Skeletal muscle satellite cell (primary cell): ENCODE data around the gene NATD1.

Source experiments
- H3K27me3 ChIP-seq: 2 replicates; pipeline ENCODE4 v1.7.0; 2013; ENCODE audit warnings: low read length; ENCODE audit not compliant: control insufficient read depth, insufficient read depth
- H3K36me3 ChIP-seq: 2 replicates; pipeline ENCODE4 v1.7.0; 2013; ENCODE audit warnings: mild to moderate bottlenecking, control low read depth, low read length; ENCODE audit not compliant: insufficient read depth
- H3K4me1 ChIP-seq: 2 replicates; pipeline ENCODE4 v1.7.0; 2013; ENCODE audit warnings: low read length; ENCODE audit not compliant: control insufficient read depth, insufficient read depth
- H3K4me2 ChIP-seq: 2 replicates; pipeline ENCODE4 v1.7.0; 2013; ENCODE audit warnings: mild to moderate bottlenecking, low read length
- H3K4me3 ChIP-seq: 2 replicates; pipeline ENCODE4 v1.7.0; 2013; ENCODE audit warnings: low read length
- H3K9ac ChIP-seq: 2 replicates; pipeline ENCODE4 v1.7.0; 2013; ENCODE audit warnings: mild to moderate bottlenecking, low read depth, low read length, moderate library complexity
- H3K9me3 ChIP-seq: replicated peaks from 2 replicates; pipeline ENCODE4 v1.7.0; 2013; ENCODE audit warnings: mild to moderate bottlenecking, control low read depth, low read length

The NATD1 gene

GRCh38 chr17:21286909-21287702 is 33.9 kb upstream of the NATD1 start:
- H3K36me3 ChIP-seq = peaks cover 19% of the 10 kb centered on the region
- peak overlapping the region; percentile 93 for H3K4me2 ChIP-seq
- H3K4me1 ChIP-seq = peaks cover 57% of the 10 kb centered on the region
- peak overlapping the region; percentile 94 for H3K9ac ChIP-seq
- peak overlapping the region; percentile 86 for H3K4me3 ChIP-seq
- no peaks in the 10 kb centered on the region for H3K9me3 ChIP-seq
- no peaks in the 10 kb centered on the region for H3K27me3 ChIP-seq

- peaks cover 63% of the 10 kb centered on the region for H3K4me1 ChIP-seq
- H3K9me3 ChIP-seq = no peaks in the 10 kb centered on the region
- peaks cover 14% of the 10 kb centered on the region for H3K36me3 ChIP-seq
- peak overlapping the region; percentile 93 for H3K4me2 ChIP-seq
- no peaks in the 10 kb centered on the region for H3K27me3 ChIP-seq
- peak overlapping the region; percentile 86 for H3K4me3 ChIP-seq
- peak overlapping the region; percentile 94 for H3K9ac ChIP-seq
Measured at GRCh38 chr17:21286066-21286770, 33.0 kb upstream of the NATD1 start.

- H3K36me3 ChIP-seq = peaks cover 13% of the 10 kb centered on the region
- no peaks in the 10 kb centered on the region for H3K9me3 ChIP-seq
- peaks cover 62% of the 10 kb centered on the region for H3K4me1 ChIP-seq
- peak overlapping the region; percentile 86 for H3K4me3 ChIP-seq
- H3K4me2 ChIP-seq = peak overlapping the region; percentile 93
- H3K27me3 ChIP-seq = no peaks in the 10 kb centered on the region
- H3K9ac ChIP-seq = peak overlapping the region; percentile 94
Measured at GRCh38 chr17:21285164-21286065, 32.2 kb upstream of the NATD1 start.

GRCh38 chr17:21284319-21285163 is 31.3 kb upstream of the NATD1 start, which contains the start of gene MAP2K3:
Gene MAP2K3 (plus strand): TSS chr17:21284711. CDS start chr17:21284921, 210 bp downstream.
- Histone ChIP-seq H3K9ac (peak within 1 kb of the TSS; percentile 94), H3K4me3 (peak within 1 kb of the TSS; percentile 86), H3K4me2 (peak within 1 kb of the TSS; percentile 93), H3K4me1 (peaks cover 53% of the 10 kb centered on the region), H3K36me3 (peaks cover 13% of the 10 kb centered on the region), H3K27me3 (no peaks in the 10 kb centered on the region), H3K9me3 (no peaks in the 10 kb centered on the region)

- peak overlapping the region; percentile 87 for H3K4me2 ChIP-seq
- peaks cover 45% of the 10 kb centered on the region for H3K4me1 ChIP-seq
- H3K27me3 ChIP-seq = no peaks in the 10 kb centered on the region
- peak overlapping the region; percentile 73 for H3K9ac ChIP-seq
- peak overlapping the region; percentile 69 for H3K4me3 ChIP-seq
- no peaks in the 10 kb centered on the region for H3K9me3 ChIP-seq
- H3K36me3 ChIP-seq = peaks cover 10% of the 10 kb centered on the region
Measured at GRCh38 chr17:21283482-21284318, 30.5 kb upstream of the NATD1 start.

GRCh38 chr17:21282850-21283249 is 29.6 kb upstream of the NATD1 start:
- H3K27me3 ChIP-seq = no peaks in the 10 kb centered on the region
- no peak overlapping the region for H3K4me3 ChIP-seq
- H3K4me1 ChIP-seq = peaks cover 37% of the 10 kb centered on the region
- peak overlapping the region; percentile 17 for H3K4me2 ChIP-seq
- H3K36me3 ChIP-seq = peaks cover 7% of the 10 kb centered on the region
- peak overlapping the region; percentile 73 for H3K9ac ChIP-seq
- H3K9me3 ChIP-seq = no peaks in the 10 kb centered on the region

- peaks cover 32% of the 10 kb centered on the region for H3K4me1 ChIP-seq
- H3K36me3 ChIP-seq = peaks cover 7% of the 10 kb centered on the region
- peak overlapping the region; percentile 39 for H3K4me2 ChIP-seq
- H3K4me3 ChIP-seq = no peak overlapping the region
- no peaks in the 10 kb centered on the region for H3K27me3 ChIP-seq
- no peaks in the 10 kb centered on the region for H3K9me3 ChIP-seq
- peak overlapping the region; percentile 55 for H3K9ac ChIP-seq
Measured at GRCh38 chr17:21282231-21282630, 29.0 kb upstream of the NATD1 start.

- Histone ChIP-seq H3K36me3 (no peaks in the 10 kb centered on the region), H3K9me3 (no peaks in the 10 kb centered on the region), H3K4me2 (no peak overlapping the region), H3K4me3 (no peak overlapping the region), H3K4me1 (peaks cover 37% of the 10 kb centered on the region), H3K27me3 (no peaks in the 10 kb centered on the region), H3K9ac (no peak overlapping the region)
Measured at GRCh38 chr17:21280081-21280518, 26.9 kb upstream of the NATD1 start.

- no peaks in the 10 kb centered on the region for H3K9me3 ChIP-seq
- H3K4me1 ChIP-seq = peaks cover 40% of the 10 kb centered on the region
- no peaks in the 10 kb centered on the region for H3K36me3 ChIP-seq
- no peak overlapping the region for H3K9ac ChIP-seq
- H3K4me2 ChIP-seq = no peak overlapping the region
- H3K4me3 ChIP-seq = no peak overlapping the region
- no peaks in the 10 kb centered on the region for H3K27me3 ChIP-seq
Measured at GRCh38 chr17:21279582-21279981, 26.4 kb upstream of the NATD1 start.

GRCh38 chr17:21279198-21279535 is 26.0 kb upstream of the NATD1 start:
- Histone ChIP-seq H3K4me3 (no peak overlapping the region), H3K9me3 (no peaks in the 10 kb centered on the region), H3K4me2 (no peak overlapping the region), H3K27me3 (no peaks in the 10 kb centered on the region), H3K9ac (no peak overlapping the region), H3K4me1 (peaks cover 39% of the 10 kb centered on the region), H3K36me3 (no peaks in the 10 kb centered on the region)
